ENCODE data around the gene HPF1.
"Not testable (repeated sequence)": the region's sequence is repeated elsewhere in the genome, so short reads cannot be mapped to it uniquely, and the experiment has no call there.

HPF1 gene

GRCh38 chr4:169757575-169758184 is at the start of gene HPF1:
TSS of gene HPF1 (minus strand) at chr4:169757944. CDS start at chr4:169757877, 67 bp downstream.
- Histone ChIP-seq H3K9ac (ENCODE audit: low read depth, low read length) (peak within 1 kb of the TSS; percentile 32), H3K4me1 (ENCODE audit: control insufficient read depth, insufficient read depth, low read length) (peaks cover 7% of the 10 kb centered on the region), H3K27me3 (ENCODE audit: control insufficient read depth, insufficient read depth, low read length) (peaks cover 6% of the 10 kb centered on the region), H3K36me3 (ENCODE audit: control insufficient read depth, insufficient read depth, low read length) (no peaks in the 10 kb centered on the region), H3K4me3 (ENCODE audit: low read depth, low read length) (peak within 1 kb of the TSS; percentile 88), H3K9me3 (ENCODE audit: control insufficient read depth, insufficient read depth, low read length) (no peaks in the 10 kb centered on the region)

- not testable (repeated sequence) for H3K4me1 ChIP-seq (ENCODE audit: control insufficient read depth, insufficient read depth, low read length); H3K36me3 ChIP-seq (ENCODE audit: control insufficient read depth, insufficient read depth, low read length); H3K27me3 ChIP-seq (ENCODE audit: control insufficient read depth, insufficient read depth, low read length); H3K9ac ChIP-seq (ENCODE audit: low read depth, low read length); H3K9me3 ChIP-seq (ENCODE audit: control insufficient read depth, insufficient read depth, low read length); H3K4me3 ChIP-seq (ENCODE audit: low read depth, low read length)
Observed at GRCh38 chr4:169806770-169807169, 49.0 kb upstream of the HPF1 start.

- Histone ChIP-seq H3K27me3 (ENCODE audit: control insufficient read depth, insufficient read depth, low read length) (no peaks in the 10 kb centered on the region), H3K9me3 (ENCODE audit: control insufficient read depth, insufficient read depth, low read length) (no peaks in the 10 kb centered on the region), H3K36me3 (ENCODE audit: control insufficient read depth, insufficient read depth, low read length) (no peaks in the 10 kb centered on the region), H3K4me1 (ENCODE audit: control insufficient read depth, insufficient read depth, low read length) (no peaks in the 10 kb centered on the region), H3K9ac (ENCODE audit: low read depth, low read length) (no peak overlapping the region), H3K4me3 (ENCODE audit: low read depth, low read length) (no peak overlapping the region)
Observed at GRCh38 chr4:169803413-169803812, 45.7 kb upstream of the HPF1 start.

GRCh38 chr4:169802873-169803272 is 45.1 kb upstream of the HPF1 start:
- Histone ChIP-seq H3K9me3 (ENCODE audit: control insufficient read depth, insufficient read depth, low read length) (no peaks in the 10 kb centered on the region), H3K4me1 (ENCODE audit: control insufficient read depth, insufficient read depth, low read length) (no peaks in the 10 kb centered on the region), H3K4me3 (ENCODE audit: low read depth, low read length) (no peak overlapping the region), H3K9ac (ENCODE audit: low read depth, low read length) (no peak overlapping the region), H3K36me3 (ENCODE audit: control insufficient read depth, insufficient read depth, low read length) (no peaks in the 10 kb centered on the region), H3K27me3 (ENCODE audit: control insufficient read depth, insufficient read depth, low read length) (no peaks in the 10 kb centered on the region)

- no peak overlapping the region for H3K9ac ChIP-seq (ENCODE audit: low read depth, low read length)
- no peaks in the 10 kb centered on the region for H3K4me1 ChIP-seq (ENCODE audit: control insufficient read depth, insufficient read depth, low read length)
- H3K36me3 ChIP-seq (ENCODE audit: control insufficient read depth, insufficient read depth, low read length) = no peaks in the 10 kb centered on the region
- H3K27me3 ChIP-seq (ENCODE audit: control insufficient read depth, insufficient read depth, low read length) = no peaks in the 10 kb centered on the region
- no peak overlapping the region for H3K4me3 ChIP-seq (ENCODE audit: low read depth, low read length)
- H3K9me3 ChIP-seq (ENCODE audit: control insufficient read depth, insufficient read depth, low read length) = no peaks in the 10 kb centered on the region
Observed at GRCh38 chr4:169800541-169800940, 42.8 kb upstream of the HPF1 start.

GRCh38 chr4:169799260-169799659 is 41.5 kb upstream of the HPF1 start:
- H3K9ac ChIP-seq (ENCODE audit: low read depth, low read length) = no peak overlapping the region
- no peaks in the 10 kb centered on the region for H3K36me3 ChIP-seq (ENCODE audit: control insufficient read depth, insufficient read depth, low read length)

GRCh38 chr4:169795585-169795984 is 37.8 kb upstream of the HPF1 start:
- Histone ChIP-seq H3K4me1 (ENCODE audit: control insufficient read depth, insufficient read depth, low read length) (no peaks in the 10 kb centered on the region), H3K9ac (ENCODE audit: low read depth, low read length) (no peak overlapping the region), H3K36me3 (ENCODE audit: control insufficient read depth, insufficient read depth, low read length) (no peaks in the 10 kb centered on the region), H3K4me3 (ENCODE audit: low read depth, low read length) (no peak overlapping the region), H3K27me3 (ENCODE audit: control insufficient read depth, insufficient read depth, low read length) (peaks cover 13% of the 10 kb centered on the region), H3K9me3 (ENCODE audit: control insufficient read depth, insufficient read depth, low read length) (no peaks in the 10 kb centered on the region)

More at GRCh38 chr4:169799260-169799659, 41.5 kb upstream of the HPF1 start:
- Histone ChIP-seq H3K4me1 (ENCODE audit: control insufficient read depth, insufficient read depth, low read length) (no peaks in the 10 kb centered on the region), H3K4me3 (ENCODE audit: low read depth, low read length) (no peak overlapping the region), H3K9me3 (ENCODE audit: control insufficient read depth, insufficient read depth, low read length) (no peaks in the 10 kb centered on the region), H3K27me3 (ENCODE audit: control insufficient read depth, insufficient read depth, low read length) (no peaks in the 10 kb centered on the region)

GRCh38 chr4:169791527-169792156 is 33.9 kb upstream of the HPF1 start:
- H3K4me1 ChIP-seq (ENCODE audit: control insufficient read depth, insufficient read depth, low read length) = no peaks in the 10 kb centered on the region
- H3K36me3 ChIP-seq (ENCODE audit: control insufficient read depth, insufficient read depth, low read length) = no peaks in the 10 kb centered on the region
- peaks cover 37% of the 10 kb centered on the region for H3K27me3 ChIP-seq (ENCODE audit: control insufficient read depth, insufficient read depth, low read length)
- no peak overlapping the region for H3K9ac ChIP-seq (ENCODE audit: low read depth, low read length)
- peak overlapping the region; percentile 39 for H3K4me3 ChIP-seq (ENCODE audit: low read depth, low read length)
- H3K9me3 ChIP-seq (ENCODE audit: control insufficient read depth, insufficient read depth, low read length) = no peaks in the 10 kb centered on the region

GRCh38 chr4:169791062-169791461 is 33.3 kb upstream of the HPF1 start:
- peaks cover 37% of the 10 kb centered on the region for H3K27me3 ChIP-seq (ENCODE audit: control insufficient read depth, insufficient read depth, low read length)
- H3K36me3 ChIP-seq (ENCODE audit: control insufficient read depth, insufficient read depth, low read length) = no peaks in the 10 kb centered on the region
- no peak overlapping the region for H3K9ac ChIP-seq (ENCODE audit: low read depth, low read length)
- no peak overlapping the region for H3K4me3 ChIP-seq (ENCODE audit: low read depth, low read length)
- no peaks in the 10 kb centered on the region for H3K9me3 ChIP-seq (ENCODE audit: control insufficient read depth, insufficient read depth, low read length)
- no peaks in the 10 kb centered on the region for H3K4me1 ChIP-seq (ENCODE audit: control insufficient read depth, insufficient read depth, low read length)

GRCh38 chr4:169774466-169775445 is 17.0 kb upstream of the HPF1 start:
- H3K27me3 ChIP-seq (ENCODE audit: control insufficient read depth, insufficient read depth, low read length) = peaks cover 11% of the 10 kb centered on the region
- H3K4me3 ChIP-seq (ENCODE audit: low read depth, low read length) = peak overlapping the region; percentile 61
- peak overlapping the region; percentile 18 for H3K9ac ChIP-seq (ENCODE audit: low read depth, low read length)
- no peaks in the 10 kb centered on the region for H3K36me3 ChIP-seq (ENCODE audit: control insufficient read depth, insufficient read depth, low read length)
- no peaks in the 10 kb centered on the region for H3K9me3 ChIP-seq (ENCODE audit: control insufficient read depth, insufficient read depth, low read length)
- H3K4me1 ChIP-seq (ENCODE audit: control insufficient read depth, insufficient read depth, low read length) = no peaks in the 10 kb centered on the region

- Histone ChIP-seq H3K4me1 (ENCODE audit: control insufficient read depth, insufficient read depth, low read length) (no peaks in the 10 kb centered on the region), H3K9ac (ENCODE audit: low read depth, low read length) (no peak overlapping the region), H3K9me3 (ENCODE audit: control insufficient read depth, insufficient read depth, low read length) (no peaks in the 10 kb centered on the region), H3K27me3 (ENCODE audit: control insufficient read depth, insufficient read depth, low read length) (peaks cover 11% of the 10 kb centered on the region), H3K36me3 (ENCODE audit: control insufficient read depth, insufficient read depth, low read length) (no peaks in the 10 kb centered on the region), H3K4me3 (ENCODE audit: low read depth, low read length) (no peak overlapping the region)
Observed at GRCh38 chr4:169773889-169774288, 16.1 kb upstream of the HPF1 start.

Data from iPS-15b (cell line).